ENCODE data around the gene TMEM200A.

DNA sequence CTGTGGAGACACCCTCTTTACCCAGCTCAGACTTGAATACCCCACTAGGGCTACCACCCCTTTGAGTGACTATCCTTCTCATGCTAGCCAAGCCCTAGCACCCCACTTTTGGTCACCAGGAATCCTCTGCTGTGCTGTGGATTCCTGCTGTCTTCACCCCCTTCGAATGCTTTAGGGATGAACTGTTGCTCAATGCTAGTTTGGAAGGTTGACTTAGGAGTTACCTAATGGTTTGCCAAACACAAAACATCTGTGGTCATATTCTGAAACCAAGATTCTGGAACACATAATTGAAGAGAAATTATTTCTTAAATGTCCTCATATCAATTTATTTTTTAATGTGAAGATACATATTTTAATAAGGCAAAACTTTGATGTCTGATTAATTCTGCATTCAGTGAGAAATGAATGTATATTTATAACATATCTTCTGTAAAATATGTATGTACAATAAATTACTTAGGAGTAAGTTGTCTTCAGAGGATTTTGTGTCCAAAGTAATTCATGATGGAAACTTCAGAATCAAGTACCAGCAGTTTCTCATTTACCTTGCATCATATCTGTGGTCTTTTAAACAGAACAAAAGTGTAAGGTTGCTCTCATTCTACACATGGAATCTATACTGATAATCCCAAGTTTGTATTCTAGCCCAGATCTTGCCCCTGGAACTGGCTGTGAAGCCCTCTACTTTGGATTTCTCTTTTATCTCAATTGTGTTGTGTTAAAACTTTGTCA is 46.9 kb downstream of the TMEM200A start:
- no peak for TF ChIP-seq CTCF (IDR thresholded peaks at IDR 0.05)
- TF ChIP-seq POLR2AphosphoS5 (IDR thresholded peaks at IDR 0.05), result peak in 1 of 3 donors; percentile 16
- TF ChIP-seq POLR2A (IDR thresholded peaks at IDR 0.05), result no peak
